ENCODE data around the gene KANSL1L. TPM values are rescaled to one million over a fixed set of nuclear protein-coding genes. Genes with fewer than 3 reads are reported as not detected.

KANSL1L gene
- total RNA-seq, 4 donors from 2014 or later, result 18.0 to 48.7 (median 25.6) TPM

DNA sequence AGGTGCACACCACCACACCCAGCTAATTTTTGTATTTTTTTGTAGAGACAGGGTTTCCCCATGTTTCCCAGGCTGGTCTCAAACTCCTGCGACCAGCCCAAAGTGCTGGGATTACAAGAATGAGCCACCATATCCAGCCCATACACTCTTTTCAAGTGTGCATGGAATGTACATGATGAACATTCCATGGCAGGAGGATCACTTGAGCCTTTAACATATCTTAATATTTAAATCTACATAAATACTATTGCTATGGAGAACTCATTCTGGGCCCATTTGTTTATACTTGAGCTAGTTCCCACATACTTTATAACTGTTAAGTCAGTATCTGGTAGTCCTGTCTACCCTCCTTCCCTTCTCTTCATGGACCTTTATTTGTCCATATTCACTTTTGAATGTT lies 120.3 kb downstream of the KANSL1L start:
- Histone ChIP-seq H3K27me3 (no peaks in the 10 kb centered on the region), H3K4me1 (no peaks in the 10 kb centered on the region), H3K27ac (no peak overlapping the region), H3K36me3 (peaks cover 13% of the 10 kb centered on the region), H3K4me3 (no peak overlapping the region), H3K9me3 (peaks cover 3% of the 10 kb centered on the region)
- no peak for DNase-seq (ENCODE audit: low spot score in 2 of 2)
- TF ChIP-seq POLR2A (IDR thresholded peaks at IDR 0.05) (no peak), EP300 (IDR thresholded peaks at IDR 0.05) (no peak), POLR2AphosphoS5 (IDR thresholded peaks at IDR 0.05) (no peak)
- TF ChIP-seq, protein P1, sequence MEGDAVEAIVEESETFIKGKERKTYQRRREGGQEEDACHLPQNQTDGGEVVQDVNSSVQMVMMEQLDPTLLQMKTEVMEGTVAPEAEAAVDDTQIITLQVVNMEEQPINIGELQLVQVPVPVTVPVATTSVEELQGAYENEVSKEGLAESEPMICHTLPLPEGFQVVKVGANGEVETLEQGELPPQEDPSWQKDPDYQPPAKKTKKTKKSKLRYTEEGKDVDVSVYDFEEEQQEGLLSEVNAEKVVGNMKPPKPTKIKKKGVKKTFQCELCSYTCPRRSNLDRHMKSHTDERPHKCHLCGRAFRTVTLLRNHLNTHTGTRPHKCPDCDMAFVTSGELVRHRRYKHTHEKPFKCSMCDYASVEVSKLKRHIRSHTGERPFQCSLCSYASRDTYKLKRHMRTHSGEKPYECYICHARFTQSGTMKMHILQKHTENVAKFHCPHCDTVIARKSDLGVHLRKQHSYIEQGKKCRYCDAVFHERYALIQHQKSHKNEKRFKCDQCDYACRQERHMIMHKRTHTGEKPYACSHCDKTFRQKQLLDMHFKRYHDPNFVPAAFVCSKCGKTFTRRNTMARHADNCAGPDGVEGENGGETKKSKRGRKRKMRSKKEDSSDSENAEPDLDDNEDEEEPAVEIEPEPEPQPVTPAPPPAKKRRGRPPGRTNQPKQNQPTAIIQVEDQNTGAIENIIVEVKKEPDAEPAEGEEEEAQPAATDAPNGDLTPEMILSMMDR (IDR thresholded peaks at IDR 0.05), result no peak
- 100% methylated on average over 1 of the region's 1 CpG for WGBS

DNA sequence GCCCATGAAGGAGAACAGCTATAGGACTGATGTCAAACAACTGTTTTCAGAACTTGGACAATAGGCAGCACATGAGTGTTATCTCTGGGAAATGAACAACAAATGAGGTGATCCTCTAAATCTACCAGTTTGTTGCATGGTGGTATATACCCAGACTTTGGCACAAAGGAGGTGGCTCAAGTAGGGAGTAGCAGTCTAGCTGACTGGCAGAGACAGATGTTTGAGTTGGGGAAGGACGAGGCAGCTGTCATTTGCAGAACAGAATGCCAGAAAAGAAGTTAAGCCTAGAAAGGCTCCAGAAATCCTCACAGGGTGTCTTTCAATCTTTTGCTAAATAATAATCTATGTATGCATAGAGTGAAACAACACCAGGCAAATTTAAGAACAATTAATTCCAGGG lies 121.4 kb downstream of the KANSL1L start:
- H3K4me3 ChIP-seq, result no peak overlapping the region
- H3K9me3 ChIP-seq, result peaks cover 3% of the 10 kb centered on the region
- no peaks in the 10 kb centered on the region for H3K4me1 ChIP-seq
- TF ChIP-seq POLR2AphosphoS5 (IDR thresholded peaks at IDR 0.05), result no peak
- TF ChIP-seq, protein P1 (IDR thresholded peaks at IDR 0.05), result no peak
- TF ChIP-seq EP300 (IDR thresholded peaks at IDR 0.05), result no peak
- no peak for TF ChIP-seq POLR2A (IDR thresholded peaks at IDR 0.05)
- H3K27me3 ChIP-seq, result no peaks in the 10 kb centered on the region
- H3K36me3 ChIP-seq, result peaks cover 14% of the 10 kb centered on the region
- DNase-seq (ENCODE audit: low spot score in 2 of 2), result no peak
- WGBS, result 92% methylated on average over 1 of the region's 1 CpG
- no peak overlapping the region for H3K27ac ChIP-seq

DNA sequence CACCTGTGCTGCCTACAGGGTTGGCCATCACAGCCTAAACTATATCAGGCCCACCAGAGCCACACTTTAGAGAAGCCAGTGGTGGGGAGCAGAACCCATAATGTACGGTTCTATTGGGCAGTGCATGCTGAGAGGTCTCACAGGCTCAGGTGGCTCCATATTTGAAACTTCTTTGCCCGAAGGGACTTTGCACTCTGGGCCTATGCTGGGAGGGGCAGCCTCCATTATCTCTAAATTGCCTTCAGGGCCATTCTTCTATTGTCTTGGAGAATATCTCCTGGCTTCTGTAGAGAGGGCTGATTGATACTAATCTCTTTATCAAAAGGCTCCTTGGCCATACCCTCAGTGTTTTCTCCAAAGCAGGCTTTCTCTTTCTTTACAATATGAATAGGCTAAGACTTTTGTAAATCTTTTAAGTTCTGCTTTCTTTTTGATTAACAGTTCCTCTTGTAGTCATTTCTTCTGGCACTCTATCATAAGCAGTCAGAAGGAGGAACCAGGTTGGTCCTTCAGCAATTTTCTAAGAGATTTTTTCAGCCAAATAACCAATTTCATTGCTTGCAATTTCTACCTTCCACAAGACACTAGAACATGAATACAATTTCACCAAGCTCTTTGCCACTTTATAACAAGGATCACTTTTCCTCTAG lies 124.2 kb downstream of the KANSL1L start:
- WGBS, result 96% methylated on average over 2 of the region's 2 CpGs
- Histone ChIP-seq H3K27me3 (no peaks in the 10 kb centered on the region), H3K4me3 (no peak overlapping the region), H3K27ac (no peak overlapping the region), H3K9me3 (peaks cover 3% of the 10 kb centered on the region), H3K4me1 (no peaks in the 10 kb centered on the region), H3K36me3 (peaks cover 17% of the 10 kb centered on the region)
- TF ChIP-seq EP300 (IDR thresholded peaks at IDR 0.05), result no peak
- TF ChIP-seq, protein P1 (IDR thresholded peaks at IDR 0.05), result no peak
- TF ChIP-seq POLR2AphosphoS5 (IDR thresholded peaks at IDR 0.05), result no peak
- TF ChIP-seq POLR2A (IDR thresholded peaks at IDR 0.05), result no peak
- no peak for DNase-seq (ENCODE audit: low spot score in 2 of 2)

DNA sequence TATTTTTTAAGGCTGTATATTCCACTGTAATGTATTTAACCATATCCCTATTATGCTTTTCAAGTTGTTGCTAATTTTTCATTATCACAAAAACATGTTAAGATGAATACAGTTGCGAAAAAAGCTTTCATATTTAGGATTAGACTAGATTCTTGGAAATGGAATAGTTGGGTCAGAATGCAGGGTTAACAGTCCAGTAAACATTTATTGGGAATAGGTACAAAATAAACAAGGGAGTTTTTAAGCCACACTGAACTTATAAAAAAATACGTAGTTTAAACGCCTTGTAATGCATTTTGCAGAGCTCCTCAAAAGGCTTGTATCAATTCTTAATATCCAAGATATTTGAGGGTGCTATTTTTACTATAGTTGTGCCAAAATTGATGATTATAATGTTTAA lies 133.1 kb downstream of the KANSL1L start:
- Histone ChIP-seq H3K36me3 (peaks cover 10% of the 10 kb centered on the region), H3K27me3 (no peaks in the 10 kb centered on the region), H3K9me3 (no peaks in the 10 kb centered on the region), H3K27ac (no peak overlapping the region), H3K4me3 (no peak overlapping the region), H3K4me1 (no peaks in the 10 kb centered on the region)
- 93% methylated on average over 3 of the region's 3 CpGs for WGBS
- no peak for TF ChIP-seq EP300 (IDR thresholded peaks at IDR 0.05)
- no peak for TF ChIP-seq POLR2AphosphoS5 (IDR thresholded peaks at IDR 0.05)
- no peak for TF ChIP-seq POLR2A (IDR thresholded peaks at IDR 0.05)
- TF ChIP-seq, protein P1 (IDR thresholded peaks at IDR 0.05), result no peak
- DNase-seq (ENCODE audit: low spot score in 2 of 2), result no peak

DNA sequence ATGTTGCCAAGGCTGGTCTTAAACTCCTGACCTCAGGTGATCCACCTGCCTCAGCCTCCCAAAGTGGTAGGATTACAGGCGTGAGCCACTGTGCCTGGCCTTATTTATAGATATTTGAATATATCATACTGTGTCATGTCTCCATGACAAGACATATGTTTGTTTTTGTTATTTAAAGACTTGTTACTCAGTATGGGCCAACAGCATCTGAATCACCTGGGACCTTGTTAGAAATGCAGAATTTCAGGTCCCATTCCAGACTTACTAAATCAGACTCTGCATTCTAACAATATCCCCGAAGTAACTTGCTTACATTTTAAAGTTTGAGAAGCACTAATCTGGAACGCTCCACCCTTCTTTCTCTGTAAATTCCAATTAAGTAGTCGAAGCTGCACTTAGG lies 135.5 kb downstream of the KANSL1L start:
- no peak for DNase-seq (ENCODE audit: low spot score in 2 of 2)
- 94% methylated on average over 4 of the region's 4 CpGs for WGBS
- Histone ChIP-seq H3K4me1 (no peaks in the 10 kb centered on the region), H3K27ac (no peak overlapping the region), H3K36me3 (peaks cover 3% of the 10 kb centered on the region), H3K27me3 (no peaks in the 10 kb centered on the region), H3K4me3 (no peak overlapping the region), H3K9me3 (no peaks in the 10 kb centered on the region)
- no peak for TF ChIP-seq POLR2AphosphoS5 (IDR thresholded peaks at IDR 0.05)
- TF ChIP-seq, protein P1 (IDR thresholded peaks at IDR 0.05), result no peak
- TF ChIP-seq POLR2A (IDR thresholded peaks at IDR 0.05), result no peak

Measured in suprapubic skin (tissue), 4 donors.